Measurements from ENCODE around the gene TMEM59L.
A peak's percentile ranks its signal among the peaks of the same experiment; 100 is the strongest.
"Not testable (repeated sequence)": the region's sequence is repeated elsewhere in the genome, so short reads cannot be mapped to it uniquely, and the experiment has no call there.

The TMEM59L gene

DNA sequence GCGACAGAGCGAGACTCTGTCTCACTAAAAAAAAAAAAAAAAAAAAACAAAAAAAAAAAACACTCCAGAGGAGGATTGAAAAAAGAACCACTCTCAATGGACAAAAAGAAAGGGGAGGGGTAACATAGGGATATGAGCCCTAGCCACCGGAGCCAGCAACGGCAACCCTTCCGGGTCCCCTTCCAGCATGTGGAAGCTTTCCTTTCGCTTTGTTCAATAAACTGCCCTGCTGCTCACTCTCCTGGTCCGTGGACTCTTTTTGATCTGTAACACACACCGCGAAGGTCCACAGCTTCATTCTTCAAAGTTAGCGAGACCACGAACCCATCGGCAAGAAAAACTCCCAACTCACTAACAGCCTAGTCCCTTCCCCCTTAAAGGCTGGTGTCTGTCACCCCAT is 25.1 kb upstream of the TMEM59L start:
- WGBS, 2 experiments = 93 to 95% methylated on average over 10 of the region's 12 CpGs
- peaks cover 4% of the 10 kb centered on the region for H3K27me3 ChIP-seq (ENCODE audit: control insufficient read depth, insufficient read depth, low read length, poor library complexity, severe bottlenecking)
- no peak overlapping the region for H3K27ac ChIP-seq (ENCODE audit: insufficient read depth, low read depth, low read length, poor library complexity, severe bottlenecking)

GRCh38 chr19:18587962-18588610 is 24.6 kb upstream of the TMEM59L start:
- no peaks in the 10 kb centered on the region for H3K9me3 ChIP-seq (ENCODE audit: control insufficient read depth, low read length)
- H3K4me1 ChIP-seq (ENCODE audit: control insufficient read depth, insufficient read depth, low read length) = no peaks in the 10 kb centered on the region
- 60 to 62% methylated on average over 16 of the region's 16 CpGs for WGBS, 2 experiments
- no peaks in the 10 kb centered on the region for H3K36me3 ChIP-seq (ENCODE audit: control insufficient read depth, insufficient read depth, low read length)
- H3K4me3 ChIP-seq (ENCODE audit: insufficient read depth, low read depth, low read length) = peak overlapping the region; percentile 93
- peaks cover 5% of the 10 kb centered on the region for H3K27me3 ChIP-seq (ENCODE audit: control insufficient read depth, insufficient read depth, low read length, poor library complexity, severe bottlenecking)
- H3K27ac ChIP-seq (ENCODE audit: insufficient read depth, low read depth, low read length, poor library complexity, severe bottlenecking) = peak overlapping the region; percentile 36

More for the DNA sequence above, 25.1 kb upstream of the TMEM59L start:
- Histone ChIP-seq H3K4me3 (ENCODE audit: insufficient read depth, low read depth, low read length) (no peak overlapping the region), H3K36me3 (ENCODE audit: control insufficient read depth, insufficient read depth, low read length) (no peaks in the 10 kb centered on the region), H3K4me1 (ENCODE audit: control insufficient read depth, insufficient read depth, low read length) (no peaks in the 10 kb centered on the region), H3K9me3 (ENCODE audit: control insufficient read depth, low read length) (no peaks in the 10 kb centered on the region)

DNA sequence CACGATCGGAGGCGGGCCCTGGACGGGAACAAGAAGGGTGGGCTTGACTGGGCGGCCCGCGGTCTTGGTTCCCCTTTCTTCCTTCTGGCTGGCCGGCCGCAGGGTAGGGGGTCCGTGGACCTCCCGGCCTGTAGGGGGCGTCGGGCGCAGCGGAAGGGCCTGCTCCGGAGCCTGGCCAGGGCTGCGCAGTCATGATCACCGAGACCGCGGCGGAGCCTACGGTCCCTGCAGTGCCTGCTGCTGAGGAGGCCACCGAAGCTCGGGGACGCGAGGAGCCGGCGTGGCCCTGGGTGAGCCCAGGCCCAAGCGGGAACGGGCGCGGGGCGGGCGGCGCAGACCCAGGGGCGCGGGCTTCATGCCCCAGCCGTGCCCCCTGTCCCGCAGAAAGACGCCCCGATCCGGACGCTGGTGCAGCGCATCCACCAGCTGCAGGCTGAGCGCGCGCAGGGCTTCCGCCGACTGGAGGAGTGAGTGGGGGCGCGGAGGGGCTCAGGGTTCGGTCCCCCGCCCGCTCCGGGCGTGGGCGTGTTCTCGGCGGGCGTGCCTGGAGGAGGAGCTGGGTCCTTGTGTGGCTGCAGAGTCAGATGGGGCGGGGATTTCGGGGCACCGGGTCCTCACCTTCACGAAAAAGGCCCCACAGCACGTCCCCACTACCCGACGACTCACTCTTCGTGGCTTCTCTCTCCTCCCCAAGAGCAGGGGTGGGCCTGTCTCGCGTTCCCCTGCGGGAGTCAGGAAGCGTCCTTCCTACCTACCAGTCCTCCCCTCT is 23.9 kb upstream of the TMEM59L start, which contains the start of gene REX1BD:
TSS of gene REX1BD (plus strand) at position 188 of the 769 bp plus-strand sequence. CDS start at position 192, 4 bp downstream.
- no peaks in the 10 kb centered on the region for H3K9me3 ChIP-seq (ENCODE audit: control insufficient read depth, low read length)
- H3K27me3 ChIP-seq (ENCODE audit: control insufficient read depth, insufficient read depth, low read length, poor library complexity, severe bottlenecking) = peaks cover 12% of the 10 kb centered on the region
- peak within 1 kb of the TSS; percentile 93 for H3K4me3 ChIP-seq (ENCODE audit: insufficient read depth, low read depth, low read length)
- WGBS, 2 experiments = 0 to 1% methylated on average over 72 of the region's 72 CpGs
- peak within 1 kb of the TSS; percentile 91 for H3K27ac ChIP-seq (ENCODE audit: insufficient read depth, low read depth, low read length, poor library complexity, severe bottlenecking)
- H3K36me3 ChIP-seq (ENCODE audit: control insufficient read depth, insufficient read depth, low read length) = no peaks in the 10 kb centered on the region
- peaks cover 5% of the 10 kb centered on the region for H3K4me1 ChIP-seq (ENCODE audit: control insufficient read depth, insufficient read depth, low read length)

DNA sequence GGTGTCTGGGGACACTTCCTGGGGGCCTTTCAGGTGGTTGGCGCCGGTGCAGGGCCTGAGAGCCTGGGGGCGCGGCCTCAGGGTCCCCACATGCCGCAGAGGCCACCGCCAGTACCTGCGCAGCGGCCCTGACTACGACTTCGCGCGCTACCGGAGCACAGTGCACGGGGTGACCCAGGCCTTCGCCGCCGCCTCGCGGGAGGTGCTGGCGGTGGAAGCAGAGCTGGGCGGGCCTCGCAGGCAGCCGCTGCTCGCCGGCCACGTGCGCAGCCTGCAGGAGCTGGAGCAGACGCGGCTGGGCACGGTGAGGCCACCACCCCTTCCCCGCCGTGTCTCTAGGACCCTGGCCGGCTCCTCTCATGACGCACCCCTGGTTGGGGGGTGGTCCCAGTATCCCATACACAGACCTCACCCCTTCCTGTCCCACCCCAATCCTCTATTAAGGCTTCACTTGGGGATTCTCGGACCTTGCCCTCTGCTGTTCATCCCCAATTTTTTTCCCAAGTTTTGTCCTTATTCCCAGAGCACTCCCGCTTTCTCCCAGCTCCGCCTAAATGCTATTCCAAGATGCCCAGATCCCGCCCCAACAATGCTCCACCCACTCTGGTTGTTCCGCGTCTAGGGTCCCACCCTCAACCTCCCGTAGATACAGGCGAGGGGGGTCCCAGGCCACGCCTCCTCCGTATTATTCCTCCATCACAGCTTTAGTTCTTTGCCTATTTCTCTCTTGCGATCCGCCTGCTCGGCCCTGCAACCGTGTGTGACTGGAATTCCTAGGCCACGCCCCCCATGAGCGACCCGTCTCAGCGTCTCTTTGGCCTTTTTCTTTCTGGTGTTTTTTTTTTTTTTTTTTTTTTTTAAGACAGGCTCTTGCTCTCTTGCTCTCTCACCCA is 23.0 kb upstream of the TMEM59L start:
- Histone ChIP-seq H3K27ac (ENCODE audit: insufficient read depth, low read depth, low read length, poor library complexity, severe bottlenecking) (peak overlapping the region; percentile 91), H3K27me3 (ENCODE audit: control insufficient read depth, insufficient read depth, low read length, poor library complexity, severe bottlenecking) (peaks cover 11% of the 10 kb centered on the region), H3K9me3 (ENCODE audit: control insufficient read depth, low read length) (no peaks in the 10 kb centered on the region), H3K36me3 (ENCODE audit: control insufficient read depth, insufficient read depth, low read length) (no peaks in the 10 kb centered on the region), H3K4me1 (ENCODE audit: control insufficient read depth, insufficient read depth, low read length) (peaks cover 5% of the 10 kb centered on the region), H3K4me3 (ENCODE audit: insufficient read depth, low read depth, low read length) (peak overlapping the region; percentile 93)
- WGBS, 2 experiments = 0% methylated on average over 52 of the region's 52 CpGs

DNA sequence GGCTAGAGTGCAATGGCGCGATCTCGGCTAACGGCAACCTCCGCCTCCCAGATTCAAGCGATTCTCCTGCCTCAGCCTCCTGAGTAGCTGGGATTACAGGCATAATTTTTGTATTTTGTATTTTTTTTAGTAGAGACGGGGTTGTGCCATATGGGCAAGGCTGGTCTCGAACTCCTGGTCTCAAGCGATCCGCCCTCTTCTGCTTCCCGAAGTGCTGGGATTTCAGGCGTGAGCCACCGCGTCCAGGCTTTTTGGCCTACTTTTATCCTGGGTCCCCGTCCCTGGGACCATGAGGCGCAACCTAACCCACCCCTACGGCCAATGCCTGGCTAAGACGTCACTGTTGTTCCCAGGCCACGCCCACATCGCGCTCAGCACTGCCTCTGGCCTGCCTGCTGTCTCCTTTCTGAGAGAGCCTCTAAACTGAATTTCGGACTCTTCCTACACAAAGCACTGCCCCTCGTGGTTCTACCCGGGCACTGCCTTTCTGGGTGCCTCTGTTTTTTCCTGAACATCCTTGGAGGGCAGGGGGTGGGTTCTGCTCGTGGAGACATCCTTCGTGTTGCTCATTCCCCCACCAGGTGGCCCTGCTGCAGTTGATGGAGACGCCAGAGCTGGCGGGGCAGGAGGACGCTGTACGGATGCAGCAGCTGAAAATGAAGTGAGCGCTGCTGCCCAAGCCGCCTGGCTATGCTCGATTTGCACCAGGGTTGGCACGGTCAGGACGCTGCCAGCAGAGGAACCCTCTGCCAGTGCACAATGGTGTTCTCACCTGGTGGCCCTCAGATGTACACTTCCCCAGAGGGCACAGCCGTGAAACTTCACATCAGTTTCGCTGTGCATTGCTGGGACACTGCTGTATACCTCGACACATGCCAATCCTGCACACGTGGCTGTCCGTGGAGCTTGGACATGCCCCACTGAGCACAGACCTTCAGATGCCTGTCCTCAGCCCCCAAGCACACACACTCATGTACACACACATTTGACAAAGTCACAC is 22.1 kb upstream of the TMEM59L start:
- H3K4me1 ChIP-seq (ENCODE audit: control insufficient read depth, insufficient read depth, low read length) = peaks cover 13% of the 10 kb centered on the region
- H3K36me3 ChIP-seq (ENCODE audit: control insufficient read depth, insufficient read depth, low read length) = no peaks in the 10 kb centered on the region
- 27 to 29% methylated on average over 40 of the region's 40 CpGs for WGBS, 2 experiments
- H3K9me3 ChIP-seq (ENCODE audit: control insufficient read depth, low read length) = no peaks in the 10 kb centered on the region
- H3K4me3 ChIP-seq (ENCODE audit: insufficient read depth, low read depth, low read length) = peak overlapping the region; percentile 93
- peak overlapping the region; percentile 91 for H3K27ac ChIP-seq (ENCODE audit: insufficient read depth, low read depth, low read length, poor library complexity, severe bottlenecking)
- peaks cover 20% of the 10 kb centered on the region for H3K27me3 ChIP-seq (ENCODE audit: control insufficient read depth, insufficient read depth, low read length, poor library complexity, severe bottlenecking)

- Histone ChIP-seq H3K36me3 (ENCODE audit: control insufficient read depth, insufficient read depth, low read length) (no peaks in the 10 kb centered on the region), H3K27me3 (ENCODE audit: control insufficient read depth, insufficient read depth, low read length, poor library complexity, severe bottlenecking) (peaks cover 25% of the 10 kb centered on the region), H3K27ac (ENCODE audit: insufficient read depth, low read depth, low read length, poor library complexity, severe bottlenecking) (no peak overlapping the region), H3K4me3 (ENCODE audit: insufficient read depth, low read depth, low read length) (no peak overlapping the region), H3K9me3 (ENCODE audit: control insufficient read depth, low read length) (no peaks in the 10 kb centered on the region), H3K4me1 (ENCODE audit: control insufficient read depth, insufficient read depth, low read length) (peaks cover 13% of the 10 kb centered on the region)
- 95 to 96% methylated on average over 22 of the region's 22 CpGs for WGBS, 2 experiments
Observed at GRCh38 chr19:18591735-18592385, 20.8 kb upstream of the TMEM59L start.

DNA sequence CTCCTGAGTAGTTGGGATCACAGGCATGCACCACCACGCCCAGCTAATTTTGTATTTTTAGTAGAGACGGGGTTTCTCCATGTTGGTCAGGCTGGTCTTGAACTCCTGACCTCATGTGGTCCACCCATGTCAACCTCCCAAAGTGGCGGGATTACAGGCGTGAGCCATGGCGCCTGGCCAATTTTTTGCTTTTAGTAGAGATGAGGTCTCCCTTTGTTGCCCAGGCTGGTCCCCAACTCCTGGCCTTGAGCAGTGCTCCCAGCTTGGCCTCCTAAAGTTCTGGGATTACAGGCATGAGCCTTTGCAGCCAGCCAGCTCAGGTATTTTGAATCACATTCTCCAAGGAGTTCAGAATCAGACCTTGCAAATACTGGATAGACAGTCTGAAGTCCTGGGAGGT is 19.9 kb upstream of the TMEM59L start:
- H3K4me3 ChIP-seq (ENCODE audit: insufficient read depth, low read depth, low read length); H3K27ac ChIP-seq (ENCODE audit: insufficient read depth, low read depth, low read length, poor library complexity, severe bottlenecking); H3K36me3 ChIP-seq (ENCODE audit: control insufficient read depth, insufficient read depth, low read length); H3K9me3 ChIP-seq (ENCODE audit: control insufficient read depth, low read length): not testable (repeated sequence)
- H3K4me1 ChIP-seq (ENCODE audit: control insufficient read depth, insufficient read depth, low read length) = peaks cover 13% of the 10 kb centered on the region
- peaks cover 25% of the 10 kb centered on the region for H3K27me3 ChIP-seq (ENCODE audit: control insufficient read depth, insufficient read depth, low read length, poor library complexity, severe bottlenecking)
- WGBS, 2 experiments = 86 to 91% methylated on average over 5 of the region's 5 CpGs

DNA sequence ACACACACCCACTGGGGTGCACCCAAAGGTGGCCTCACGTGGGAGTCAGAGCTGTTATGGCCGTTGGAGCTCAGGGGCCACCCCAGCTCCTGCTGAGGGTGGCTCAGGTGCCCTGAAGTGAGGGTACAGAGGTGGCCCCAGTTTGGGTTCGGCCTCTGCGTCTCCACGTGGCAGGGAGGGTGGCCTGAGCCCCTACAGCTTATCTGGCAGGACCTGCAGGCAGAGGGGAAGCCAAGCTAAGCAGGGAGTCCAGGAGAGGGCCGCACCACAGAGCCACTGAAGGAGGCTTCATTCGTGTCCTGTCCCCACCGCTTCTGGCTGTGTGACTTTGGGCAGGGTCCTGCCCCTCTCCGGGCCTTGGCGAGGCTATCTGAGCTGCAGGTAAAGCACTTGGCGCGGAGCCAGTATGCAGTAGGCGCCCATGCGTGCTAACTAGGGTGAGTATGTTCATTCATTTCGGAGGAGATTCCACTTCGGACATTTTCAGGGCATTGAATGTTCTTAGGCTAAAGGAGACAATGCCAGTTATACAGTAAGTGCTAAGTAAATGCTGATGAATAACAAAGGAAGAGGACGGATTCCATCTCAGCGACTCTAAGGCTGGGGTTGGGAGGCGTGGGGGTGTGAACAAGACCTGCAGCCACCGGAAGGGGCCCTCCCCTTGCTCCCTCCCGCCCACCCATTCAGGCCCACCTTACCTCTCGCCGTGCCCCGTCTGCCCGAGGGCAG is 19.1 kb upstream of the TMEM59L start:
- H3K9me3 ChIP-seq (ENCODE audit: control insufficient read depth, low read length) = no peaks in the 10 kb centered on the region
- H3K27ac ChIP-seq (ENCODE audit: insufficient read depth, low read depth, low read length, poor library complexity, severe bottlenecking) = no peak overlapping the region
- H3K4me1 ChIP-seq (ENCODE audit: control insufficient read depth, insufficient read depth, low read length) = peaks cover 13% of the 10 kb centered on the region
- H3K4me3 ChIP-seq (ENCODE audit: insufficient read depth, low read depth, low read length) = peak overlapping the region; percentile 42
- no peaks in the 10 kb centered on the region for H3K36me3 ChIP-seq (ENCODE audit: control insufficient read depth, insufficient read depth, low read length)
- 25% methylated on average over 24 to 25 of the region's 25 CpGs for WGBS, 2 experiments
- H3K27me3 ChIP-seq (ENCODE audit: control insufficient read depth, insufficient read depth, low read length, poor library complexity, severe bottlenecking) = peaks cover 29% of the 10 kb centered on the region
